Measurements from ENCODE around the gene TSHZ3. TPM values are rescaled to one million over a fixed set of nuclear protein-coding genes. Genes with fewer than 3 reads are reported as not detected.

TSHZ3 gene
- total and polyA plus RNA-seq, 4 donors = 1.9 to 12.9 (median 7.0) TPM

- Histone ChIP-seq H3K9ac (ENCODE audit: insufficient read depth in 1 of 2, low read length in 2 of 2) (no peak overlapping the region), H3K9me3 (ENCODE audit: control insufficient read depth in 4 of 4, insufficient read depth in 3 of 4, low read length in 3 of 4) (no peaks in the 10 kb centered on the region), H3K27ac (ENCODE audit: low read depth in 1 of 2, low read length in 1 of 2) (no peak overlapping the region), H3K4me3 (no peak overlapping the region), H3K36me3 (ENCODE audit: control insufficient read depth in 4 of 4, insufficient read depth in 4 of 4, low read length in 4 of 4) (peaks cover 0 to 8% (median 0%) of the 10 kb centered on the region in 4 donors), H3K27me3 (ENCODE audit: control insufficient read depth in 3 of 3, insufficient read depth in 3 of 3, low read length in 2 of 3) (peaks cover 0 to 6% (median 0%) of the 10 kb centered on the region in 3 donors), H3K4me1 (ENCODE audit: control insufficient read depth in 5 of 5, insufficient read depth in 5 of 5, low read length in 5 of 5) (peaks cover 0 to 85% (median 8%) of the 10 kb centered on the region in 5 donors)
- no peak for ATAC-seq (ENCODE audit: insufficient read depth, low FRiP score)
- 84 to 92% methylated on average over 6 of the region's 6 CpGs for WGBS, 2 donors
- no peak for DNase-seq
- TF ChIP-seq CTCF (IDR thresholded peaks at IDR 0.05; ENCODE audit: control extremely low read depth, extremely low read depth) = no peak
Observed at GRCh38 chr19:31335716-31336115, 13.5 kb downstream of the TSHZ3 start.

- Histone ChIP-seq H3K27ac (ENCODE audit: low read depth in 1 of 2, low read length in 1 of 2) (no peak overlapping the region), H3K27me3 (ENCODE audit: control insufficient read depth in 3 of 3, insufficient read depth in 3 of 3, low read length in 2 of 3) (peaks cover 0 to 6% (median 0%) of the 10 kb centered on the region in 3 donors), H3K9me3 (ENCODE audit: control insufficient read depth in 4 of 4, insufficient read depth in 3 of 4, low read length in 3 of 4) (no peaks in the 10 kb centered on the region), H3K4me3 (no peak overlapping the region), H3K9ac (ENCODE audit: insufficient read depth in 1 of 2, low read length in 2 of 2) (no peak overlapping the region), H3K36me3 (ENCODE audit: control insufficient read depth in 4 of 4, insufficient read depth in 4 of 4, low read length in 4 of 4) (peaks cover 0 to 8% (median 0%) of the 10 kb centered on the region in 4 donors), H3K4me1 (ENCODE audit: control insufficient read depth in 5 of 5, insufficient read depth in 5 of 5, low read length in 5 of 5) (peaks cover 0 to 86% (median 6%) of the 10 kb centered on the region in 5 donors)
- ATAC-seq (ENCODE audit: insufficient read depth, low FRiP score) (no peak), DNase-seq (no peak)
- 90 to 93% methylated on average over 12 of the region's 12 CpGs for WGBS, 2 donors
- no peak for TF ChIP-seq CTCF (IDR thresholded peaks at IDR 0.05; ENCODE audit: control extremely low read depth, extremely low read depth)
Observed at GRCh38 chr19:31334849-31335624, 14.2 kb downstream of the TSHZ3 start.

GRCh38 chr19:31334101-31334848 lies 15.0 kb downstream of the TSHZ3 start:
- Histone ChIP-seq H3K4me3 (no peak overlapping the region), H3K4me1 (ENCODE audit: control insufficient read depth in 5 of 5, insufficient read depth in 5 of 5, low read length in 5 of 5) (peaks cover 0 to 84% (median 2%) of the 10 kb centered on the region in 5 donors), H3K36me3 (ENCODE audit: control insufficient read depth in 4 of 4, insufficient read depth in 4 of 4, low read length in 4 of 4) (peaks cover 0 to 8% (median 0%) of the 10 kb centered on the region in 4 donors), H3K27me3 (ENCODE audit: control insufficient read depth in 3 of 3, insufficient read depth in 3 of 3, low read length in 2 of 3) (peaks cover 0 to 4% (median 0%) of the 10 kb centered on the region in 3 donors), H3K27ac (ENCODE audit: low read depth in 1 of 2, low read length in 1 of 2) (no peak overlapping the region), H3K9me3 (ENCODE audit: control insufficient read depth in 4 of 4, insufficient read depth in 3 of 4, low read length in 3 of 4) (no peaks in the 10 kb centered on the region), H3K9ac (ENCODE audit: insufficient read depth in 1 of 2, low read length in 2 of 2) (no peak overlapping the region)
- 88 to 91% methylated on average over 7 of the region's 7 CpGs for WGBS, 2 donors
- no peak for DNase-seq
- no peak for TF ChIP-seq CTCF (IDR thresholded peaks at IDR 0.05; ENCODE audit: control extremely low read depth, extremely low read depth)
- ATAC-seq (ENCODE audit: insufficient read depth, low FRiP score) = no peak

All from lung (tissue), 12 donors.